Measurements from ENCODE around the gene ATF3. TPM values are rescaled to one million over a fixed set of nuclear protein-coding genes. Genes with fewer than 3 reads are reported as not detected.

Gene ATF3
- total RNA-seq, 5 donors from 2014 or later (not counting 1 experiment from before 2014, with no cell fraction given): 1.5 to 20.1 (median 3.1) TPM

Other genes with a start within 250 kb of the ATF3 start
- 10 to 100 TPM in 3 of 5 donors, 1 to 10 TPM in 2; 5.5 to 16.4 (median 11.1) TPM for gene PACC1, start 193.9 kb upstream of the ATF3 start, total RNA-seq
- 10 to 100 TPM; 17.4 to 29.3 (median 25.9) TPM for gene NENF, start 175.8 kb upstream of the ATF3 start, total RNA-seq
- 1 to 10 TPM in 3 of 5 donors, under 1 TPM in 2; 0.30 to 3.2 (median 2.1) TPM for gene BATF3, start 91.1 kb downstream of the ATF3 start, total RNA-seq
- gene NSL1, start 183.0 kb downstream of the ATF3 start, total RNA-seq: 10 to 100 TPM; 24.2 to 37.8 (median 29.7) TPM
- gene TATDN3, start 183.1 kb downstream of the ATF3 start, total RNA-seq: 10 to 100 TPM in 4 of 5 donors, 1 to 10 TPM in 1; 9.5 to 14.7 (median 12.9) TPM
- gene SPATA45, start 238.9 kb downstream of the ATF3 start, total RNA-seq: under 1 TPM in 1 of 5 donors, not detected in 4; 0.57 TPM
- 10 to 100 TPM in 2 of 5 donors, 1 to 10 TPM in 3; 8.5 to 10.8 (median 9.5) TPM for gene FLVCR1, start 249.5 kb downstream of the ATF3 start, total RNA-seq